Measurements from ENCODE around the gene CFAP43.

DNA sequence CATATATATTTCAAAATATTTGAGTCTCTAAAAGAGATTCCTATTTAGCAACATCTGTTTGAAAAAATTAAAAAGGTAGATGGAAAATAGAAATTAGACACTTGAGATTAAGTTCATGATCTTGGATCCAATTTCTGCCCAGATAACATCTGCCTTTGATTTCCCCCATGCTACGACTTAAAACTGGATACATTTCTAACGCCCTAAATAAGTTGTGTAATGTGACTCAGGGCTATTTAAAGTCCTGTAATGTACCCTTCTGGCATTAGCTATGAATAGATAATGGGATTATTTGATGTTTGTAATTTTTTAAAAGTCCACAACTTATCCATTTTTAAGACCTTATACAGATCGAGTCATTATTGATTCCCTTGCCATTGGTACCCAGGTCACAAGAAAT lies 23.4 kb downstream of the CFAP43 start:
- TF ChIP-seq POLR2A (IDR thresholded peaks at IDR 0.05; ENCODE audit: low read depth, low read length) (no peak), TAF1 (IDR thresholded peaks at IDR 0.05; ENCODE audit: low read depth, low read length) (no peak), POLR2AphosphoS5 (IDR thresholded peaks at IDR 0.05; ENCODE audit: low read depth, low read length) (no peak)
